ENCODE data around the gene LUC7L.

Gene LUC7L

DNA sequence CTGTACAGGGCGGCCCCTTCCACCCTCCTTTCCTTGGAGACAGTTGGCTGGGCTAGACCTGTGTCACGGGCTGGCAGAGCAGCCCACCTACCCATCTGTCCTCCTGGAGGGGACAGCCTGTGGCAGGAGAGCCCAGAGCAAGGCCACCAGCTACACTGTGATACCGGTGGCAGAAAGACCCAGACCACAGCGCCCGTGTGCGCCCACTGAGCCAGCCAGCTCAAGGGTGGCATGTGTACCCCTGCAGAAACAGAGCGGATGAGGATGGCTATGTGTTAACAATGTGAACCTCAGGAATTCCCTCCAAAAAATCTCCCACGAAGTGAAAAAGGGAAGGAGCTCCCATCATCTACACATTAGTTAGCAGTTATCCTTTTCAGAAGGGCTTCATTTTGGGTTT, 41.9 kb downstream of the LUC7L start:
- H3K9ac ChIP-seq (ENCODE audit: low read length) = no peak overlapping the region
- no peaks in the 10 kb centered on the region for H3K9me3 ChIP-seq (ENCODE audit: low read length)
- peaks cover 48% of the 10 kb centered on the region for H3K36me3 ChIP-seq (ENCODE audit: insufficient read depth, low read length)
- no peaks in the 10 kb centered on the region for H3K4me1 ChIP-seq (ENCODE audit: insufficient read depth, low read length)
- H3K27me3 ChIP-seq (ENCODE audit: control insufficient read depth in 1 of 2, insufficient read depth in 2 of 2, low read length in 2 of 2) = no peaks in the 10 kb centered on the region
- no peak overlapping the region for H3K27ac ChIP-seq (ENCODE audit: low read depth, low read length)
- no peak overlapping the region for H3K4me3 ChIP-seq (ENCODE audit: low read depth in 1 of 2, low read length in 2 of 2)

DNA sequence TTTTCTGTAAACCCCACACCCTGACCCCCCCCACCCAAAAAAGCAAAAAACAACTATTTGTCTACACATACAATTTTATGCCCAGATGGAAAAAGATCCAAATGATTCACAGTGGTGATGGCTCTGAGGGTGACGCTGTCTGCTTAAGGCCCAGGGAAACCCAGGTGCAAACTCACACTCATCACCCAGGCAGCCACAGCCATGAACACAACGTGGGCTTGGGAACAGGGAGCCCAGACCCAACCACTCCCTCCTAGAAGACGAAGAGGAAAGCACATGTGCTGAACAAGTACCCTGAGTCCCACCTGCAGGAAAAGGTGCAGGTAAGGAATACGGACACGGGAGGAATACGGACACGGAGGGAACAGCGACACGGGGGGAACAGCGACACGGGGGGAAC, 43.6 kb downstream of the LUC7L start:
- Histone ChIP-seq H3K9ac (ENCODE audit: low read length) (no peak overlapping the region), H3K9me3 (ENCODE audit: low read length) (no peaks in the 10 kb centered on the region), H3K27me3 (ENCODE audit: control insufficient read depth in 1 of 2, insufficient read depth in 2 of 2, low read length in 2 of 2) (peaks cover 0 to 10% of the 10 kb centered on the region in 2 donors), H3K4me3 (ENCODE audit: low read depth in 1 of 2, low read length in 2 of 2) (no peak overlapping the region), H3K27ac (ENCODE audit: low read depth, low read length) (no peak overlapping the region), H3K4me1 (ENCODE audit: insufficient read depth, low read length) (peaks cover 8% of the 10 kb centered on the region), H3K36me3 (ENCODE audit: insufficient read depth, low read length) (peaks cover 32% of the 10 kb centered on the region)

DNA sequence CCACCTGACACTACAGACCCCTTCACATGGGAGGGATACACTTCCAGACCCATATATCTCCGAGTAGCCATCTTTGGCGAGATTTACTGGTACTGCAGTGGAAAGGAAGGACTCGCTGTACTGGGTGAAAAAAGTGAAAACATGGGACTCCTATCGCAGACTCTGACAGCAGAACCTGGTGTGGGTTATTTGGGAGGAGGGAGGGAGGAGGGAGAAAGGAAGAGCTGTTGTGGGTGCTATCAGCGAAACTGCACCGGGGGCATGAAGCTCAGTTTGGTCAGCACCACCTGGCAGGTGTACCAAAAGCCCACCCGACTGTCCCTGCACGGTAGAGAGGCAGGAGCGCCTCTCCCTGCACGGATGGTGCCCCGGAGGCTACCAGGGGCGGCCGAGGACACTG, 44.0 kb downstream of the LUC7L start:
- Histone ChIP-seq H3K36me3 (ENCODE audit: insufficient read depth, low read length) (peaks cover 28% of the 10 kb centered on the region), H3K27ac (ENCODE audit: low read depth, low read length) (no peak overlapping the region), H3K9ac (ENCODE audit: low read length) (no peak overlapping the region), H3K9me3 (ENCODE audit: low read length) (no peaks in the 10 kb centered on the region), H3K4me1 (ENCODE audit: insufficient read depth, low read length) (peaks cover 8% of the 10 kb centered on the region), H3K4me3 (ENCODE audit: low read depth in 1 of 2, low read length in 2 of 2) (no peak overlapping the region), H3K27me3 (ENCODE audit: control insufficient read depth in 1 of 2, insufficient read depth in 2 of 2, low read length in 2 of 2) (peaks cover 0 to 15% of the 10 kb centered on the region in 2 donors)

DNA sequence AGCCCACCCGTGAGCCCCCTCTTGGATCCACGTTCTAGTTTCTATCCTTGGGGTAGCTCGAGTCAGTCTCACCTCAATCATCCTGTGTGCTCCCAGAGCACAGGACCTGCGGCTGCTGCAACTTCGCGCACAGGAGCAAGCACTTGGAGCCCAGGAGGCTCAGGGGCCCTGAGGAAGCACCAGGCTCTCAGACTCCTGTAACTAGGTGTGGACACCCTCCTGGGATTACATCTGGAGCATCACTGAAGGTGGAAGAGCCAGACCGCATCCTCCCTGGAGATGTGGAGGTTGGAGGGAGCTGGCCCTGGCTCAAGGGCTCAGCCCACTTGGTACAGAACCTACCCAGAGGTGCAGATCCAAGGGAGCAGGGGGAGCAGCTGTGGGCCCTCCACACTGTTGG, 46.2 kb downstream of the LUC7L start:
- Histone ChIP-seq H3K36me3 (ENCODE audit: insufficient read depth, low read length) (peaks cover 7% of the 10 kb centered on the region), H3K4me1 (ENCODE audit: insufficient read depth, low read length) (peaks cover 13% of the 10 kb centered on the region), H3K9ac (ENCODE audit: low read length) (no peak overlapping the region), H3K9me3 (ENCODE audit: low read length) (no peaks in the 10 kb centered on the region), H3K4me3 (ENCODE audit: low read depth in 1 of 2, low read length in 2 of 2) (no peak overlapping the region), H3K27ac (ENCODE audit: low read depth, low read length) (no peak overlapping the region), H3K27me3 (ENCODE audit: control insufficient read depth in 1 of 2, insufficient read depth in 2 of 2, low read length in 2 of 2) (peaks cover 16 to 36% of the 10 kb centered on the region in 2 donors)

DNA sequence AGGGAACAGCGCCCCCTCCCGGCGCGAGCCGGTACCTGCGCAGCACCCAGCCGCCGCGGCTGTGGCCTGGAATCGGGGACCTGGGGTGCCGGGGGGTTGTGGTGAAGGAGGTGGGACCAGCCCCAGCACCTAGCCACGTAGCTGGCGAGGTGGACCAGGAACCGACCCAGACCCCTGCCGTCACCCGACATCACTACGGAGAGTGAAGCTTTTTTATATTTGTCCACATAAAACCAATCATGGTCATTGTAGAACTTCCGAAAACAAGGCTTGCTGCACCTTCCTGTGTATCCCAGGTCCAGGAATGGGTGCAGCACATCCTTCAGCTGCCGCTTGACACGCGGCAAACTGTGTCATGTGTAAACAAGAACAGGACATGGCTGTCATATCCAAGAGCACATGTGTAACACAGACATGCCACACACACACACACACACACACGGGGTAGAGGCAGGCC, 47.7 kb downstream of the LUC7L start:
- H3K27ac ChIP-seq (ENCODE audit: low read depth, low read length) = no peak overlapping the region
- peaks cover 23 to 46% of the 10 kb centered on the region in 2 donors for H3K27me3 ChIP-seq (ENCODE audit: control insufficient read depth in 1 of 2, insufficient read depth in 2 of 2, low read length in 2 of 2)
- H3K4me3 ChIP-seq (ENCODE audit: low read depth in 1 of 2, low read length in 2 of 2) = no peak overlapping the region
- no peaks in the 10 kb centered on the region for H3K36me3 ChIP-seq (ENCODE audit: insufficient read depth, low read length)
- H3K9me3 ChIP-seq (ENCODE audit: low read length) = no peaks in the 10 kb centered on the region
- no peak overlapping the region for H3K9ac ChIP-seq (ENCODE audit: low read length)
- H3K4me1 ChIP-seq (ENCODE audit: insufficient read depth, low read length) = peaks cover 13% of the 10 kb centered on the region

DNA sequence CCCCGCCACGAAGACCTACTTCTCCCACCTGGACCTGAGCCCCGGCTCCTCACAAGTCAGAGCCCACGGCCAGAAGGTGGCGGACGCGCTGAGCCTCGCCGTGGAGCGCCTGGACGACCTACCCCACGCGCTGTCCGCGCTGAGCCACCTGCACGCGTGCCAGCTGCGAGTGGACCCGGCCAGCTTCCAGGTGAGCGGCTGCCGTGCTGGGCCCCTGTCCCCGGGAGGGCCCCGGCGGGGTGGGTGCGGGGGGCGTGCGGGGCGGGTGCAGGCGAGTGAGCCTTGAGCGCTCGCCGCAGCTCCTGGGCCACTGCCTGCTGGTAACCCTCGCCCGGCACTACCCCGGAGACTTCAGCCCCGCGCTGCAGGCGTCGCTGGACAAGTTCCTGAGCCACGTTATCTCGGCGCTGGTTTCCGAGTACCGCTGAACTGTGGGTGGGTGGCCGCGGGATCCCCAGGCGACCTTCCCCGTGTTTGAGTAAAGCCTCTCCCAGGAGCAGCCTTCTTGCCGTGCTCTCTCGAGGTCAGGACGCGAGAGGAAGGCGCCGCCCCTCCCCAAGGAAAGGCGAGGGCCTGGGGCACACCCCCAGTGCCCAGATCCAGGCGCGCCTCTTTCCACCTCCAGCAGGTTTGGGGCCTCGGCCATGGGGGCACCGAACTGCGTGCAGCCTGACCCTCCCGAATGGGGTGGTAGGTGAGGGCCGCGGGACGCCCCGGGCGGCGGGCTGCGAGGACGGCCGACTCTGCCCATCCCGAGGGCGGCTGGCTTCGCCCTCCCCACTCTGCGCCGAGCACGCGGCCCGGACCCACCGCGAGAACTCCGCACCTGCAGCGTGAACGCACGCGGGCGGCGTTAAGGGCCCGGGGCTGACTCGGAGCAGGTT, 48.3 kb downstream of the LUC7L start:
- Histone ChIP-seq H3K9me3 (ENCODE audit: low read length) (no peaks in the 10 kb centered on the region), H3K36me3 (ENCODE audit: insufficient read depth, low read length) (no peaks in the 10 kb centered on the region), H3K27me3 (ENCODE audit: control insufficient read depth in 1 of 2, insufficient read depth in 2 of 2, low read length in 2 of 2) (peaks cover 23 to 46% of the 10 kb centered on the region in 2 donors), H3K27ac (ENCODE audit: low read depth, low read length) (no peak overlapping the region), H3K4me3 (ENCODE audit: low read depth in 1 of 2, low read length in 2 of 2) (no peak overlapping the region), H3K4me1 (ENCODE audit: insufficient read depth, low read length) (peaks cover 13% of the 10 kb centered on the region), H3K9ac (ENCODE audit: low read length) (no peak overlapping the region)

DNA sequence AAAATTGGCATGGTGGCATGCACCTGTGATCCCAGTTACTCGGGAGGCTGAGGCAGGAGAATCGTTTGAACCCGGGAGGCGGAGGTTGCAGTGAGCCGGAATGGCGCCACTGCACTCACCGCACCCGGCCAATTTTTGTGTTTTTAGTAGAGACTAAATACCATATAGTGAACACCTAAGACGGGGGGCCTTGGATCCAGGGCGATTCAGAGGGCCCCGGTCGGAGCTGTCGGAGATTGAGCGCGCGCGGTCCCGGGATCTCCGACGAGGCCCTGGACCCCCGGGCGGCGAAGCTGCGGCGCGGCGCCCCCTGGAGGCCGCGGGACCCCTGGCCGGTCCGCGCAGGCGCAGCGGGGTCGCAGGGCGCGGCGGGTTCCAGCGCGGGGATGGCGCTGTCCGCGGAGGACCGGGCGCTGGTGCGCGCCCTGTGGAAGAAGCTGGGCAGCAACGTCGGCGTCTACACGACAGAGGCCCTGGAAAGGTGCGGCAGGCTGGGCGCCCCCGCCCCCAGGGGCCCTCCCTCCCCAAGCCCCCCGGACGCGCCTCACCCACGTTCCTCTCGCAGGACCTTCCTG, 49.1 kb downstream of the LUC7L start, which contains the start of gene HBQ1:
TSS of gene HBQ1 (plus strand) at position 359 of the 575 bp plus-strand sequence. CDS start at position 387, 28 bp downstream.
- Histone ChIP-seq H3K9me3 (ENCODE audit: low read length) (no peaks in the 10 kb centered on the region), H3K36me3 (ENCODE audit: insufficient read depth, low read length) (no peaks in the 10 kb centered on the region), H3K27me3 (ENCODE audit: control insufficient read depth in 1 of 2, insufficient read depth in 2 of 2, low read length in 2 of 2) (peaks cover 30 to 53% of the 10 kb centered on the region in 2 donors), H3K9ac (ENCODE audit: low read length) (no peak within 1 kb of the TSS), H3K4me3 (ENCODE audit: low read depth in 1 of 2, low read length in 2 of 2) (no peak within 1 kb of the TSS), H3K27ac (ENCODE audit: low read depth, low read length) (no peak within 1 kb of the TSS), H3K4me1 (ENCODE audit: insufficient read depth, low read length) (peaks cover 13% of the 10 kb centered on the region)

DNA sequence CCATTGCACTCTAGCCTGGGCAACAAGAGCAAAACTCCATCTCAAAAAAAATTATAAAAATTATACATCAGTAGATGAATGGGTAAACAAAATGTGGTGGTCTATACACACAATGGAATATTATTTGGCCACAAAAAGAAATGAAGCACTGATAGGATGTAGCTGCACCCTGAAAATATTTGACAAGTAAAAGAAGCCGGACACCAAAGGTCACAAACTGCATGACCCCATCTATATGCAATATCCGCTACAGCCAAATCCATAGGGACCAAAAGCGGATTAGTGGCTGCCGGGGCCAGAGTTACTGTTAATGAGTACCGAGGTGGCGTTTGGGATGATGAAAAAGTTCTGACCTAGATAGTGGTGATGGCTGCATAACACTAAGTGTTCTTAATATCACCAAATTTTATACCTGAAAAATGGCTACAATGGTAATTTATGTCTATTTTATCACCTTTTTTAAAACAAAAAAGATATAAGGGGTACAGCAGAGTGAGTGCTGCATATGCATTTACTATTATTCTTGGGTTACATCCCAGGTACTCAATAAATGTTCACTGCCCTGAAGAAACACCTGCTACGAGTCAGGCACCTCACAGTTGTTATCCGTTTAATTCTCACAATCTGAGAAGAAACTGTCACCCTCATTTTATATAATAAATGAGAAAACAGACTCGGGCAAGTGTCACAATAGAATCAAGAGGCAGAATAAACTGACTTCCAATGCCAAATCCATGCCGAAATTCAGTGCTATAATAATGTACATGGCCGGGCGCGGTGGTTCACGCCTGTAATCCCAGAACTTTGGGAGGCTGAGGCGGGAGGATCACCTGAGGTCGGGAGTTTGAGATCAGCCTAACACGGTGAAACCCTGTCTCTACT, 49.8 kb downstream of the LUC7L start:
- Histone ChIP-seq H3K4me3 (ENCODE audit: low read depth in 1 of 2, low read length in 2 of 2) (no peak overlapping the region), H3K4me1 (ENCODE audit: insufficient read depth, low read length) (peaks cover 13% of the 10 kb centered on the region), H3K27me3 (ENCODE audit: control insufficient read depth in 1 of 2, insufficient read depth in 2 of 2, low read length in 2 of 2) (peaks cover 36 to 61% of the 10 kb centered on the region in 2 donors)

DNA sequence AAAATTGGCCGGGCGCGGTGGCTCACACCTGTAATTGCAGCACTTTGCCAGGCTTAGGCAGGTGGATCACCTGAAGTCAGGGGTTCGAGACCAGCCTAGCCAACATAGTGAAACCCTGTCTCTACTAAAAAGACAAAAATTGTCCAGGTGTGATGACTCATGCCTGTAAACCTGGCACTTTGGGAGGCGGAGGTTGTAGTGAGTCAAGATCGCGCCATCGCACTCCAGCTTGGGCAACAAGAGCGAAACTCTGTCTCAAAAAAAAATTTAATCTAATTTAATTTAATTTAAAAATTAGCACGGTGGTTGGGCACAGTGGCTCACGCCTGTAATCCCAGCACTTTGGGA, 50.6 kb downstream of the LUC7L start:
- Histone ChIP-seq H3K9ac (ENCODE audit: low read length) (no peak overlapping the region), H3K9me3 (ENCODE audit: low read length) (no peaks in the 10 kb centered on the region), H3K36me3 (ENCODE audit: insufficient read depth, low read length) (no peaks in the 10 kb centered on the region), H3K4me1 (ENCODE audit: insufficient read depth, low read length) (peaks cover 13% of the 10 kb centered on the region), H3K4me3 (ENCODE audit: low read depth in 1 of 2, low read length in 2 of 2) (no peak overlapping the region), H3K27ac (ENCODE audit: low read depth, low read length) (no peak overlapping the region), H3K27me3 (ENCODE audit: control insufficient read depth in 1 of 2, insufficient read depth in 2 of 2, low read length in 2 of 2) (peaks cover 36 to 63% of the 10 kb centered on the region in 2 donors)

More for the DNA sequence above, 49.8 kb downstream of the LUC7L start:
- no peak overlapping the region for H3K9ac ChIP-seq (ENCODE audit: low read length)
- H3K9me3 ChIP-seq (ENCODE audit: low read length) = no peaks in the 10 kb centered on the region
- no peaks in the 10 kb centered on the region for H3K36me3 ChIP-seq (ENCODE audit: insufficient read depth, low read length)
- H3K27ac ChIP-seq (ENCODE audit: low read depth, low read length) = no peak overlapping the region

DNA sequence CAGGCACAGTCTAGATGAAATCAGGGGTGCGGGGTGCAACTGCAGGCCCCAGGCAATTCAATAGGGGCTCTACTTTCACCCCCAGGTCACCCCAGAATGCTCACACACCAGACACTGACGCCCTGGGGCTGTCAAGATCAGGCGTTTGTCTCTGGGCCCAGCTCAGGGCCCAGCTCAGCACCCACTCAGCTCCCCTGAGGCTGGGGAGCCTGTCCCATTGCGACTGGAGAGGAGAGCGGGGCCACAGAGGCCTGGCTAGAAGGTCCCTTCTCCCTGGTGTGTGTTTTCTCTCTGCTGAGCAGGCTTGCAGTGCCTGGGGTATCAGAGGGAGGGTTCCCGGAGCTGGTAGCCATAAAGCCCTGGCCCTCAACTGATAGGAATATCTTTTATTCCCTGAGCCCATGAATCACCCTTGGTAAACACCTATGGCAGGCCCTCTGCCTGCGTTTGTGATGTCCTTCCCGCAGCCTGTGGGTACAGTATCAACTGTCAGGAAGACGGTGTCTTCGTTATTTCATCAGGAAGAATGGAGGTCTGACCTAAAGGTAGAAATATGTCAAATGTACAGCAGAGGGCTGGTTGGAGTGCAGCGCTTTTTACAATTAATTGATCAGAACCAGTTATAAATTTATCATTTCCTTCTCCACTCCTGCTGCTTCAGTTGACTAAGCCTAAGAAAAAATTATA, 51.1 kb downstream of the LUC7L start:
- Histone ChIP-seq H3K27me3 (ENCODE audit: control insufficient read depth in 1 of 2, insufficient read depth in 2 of 2, low read length in 2 of 2) (peaks cover 36 to 63% of the 10 kb centered on the region in 2 donors), H3K27ac (ENCODE audit: low read depth, low read length) (no peak overlapping the region), H3K4me3 (ENCODE audit: low read depth in 1 of 2, low read length in 2 of 2) (no peak overlapping the region), H3K36me3 (ENCODE audit: insufficient read depth, low read length) (no peaks in the 10 kb centered on the region), H3K4me1 (ENCODE audit: insufficient read depth, low read length) (peaks cover 13% of the 10 kb centered on the region), H3K9me3 (ENCODE audit: low read length) (no peaks in the 10 kb centered on the region), H3K9ac (ENCODE audit: low read length) (no peak overlapping the region)
